ENCODE data around the gene PLEKHA7. TPM values are rescaled to one million over a fixed set of nuclear protein-coding genes. Genes with fewer than 3 reads are reported as not detected.

Gene PLEKHA7
- total RNA-seq, 1 experiment from 2014 or later, result 1.7 TPM

GRCh38 chr11:16774936-16775613 lies 239.1 kb downstream of the PLEKHA7 start:
- TF ChIP-seq CTCF (conservative IDR thresholded peaks at IDR 0.05; ENCODE audit: low read depth, low read length) (no peak), EZH2 (IDR thresholded peaks at IDR 0.05; ENCODE audit: borderline replicate concordance, low read depth, low read length, poor library complexity, severe bottlenecking) (no peak)
- Histone ChIP-seq H3K9me3 (ENCODE audit: low read depth, low read length, poor library complexity, severe bottlenecking) (no peaks in the 10 kb centered on the region), H3K4me3 (ENCODE audit: low read depth, low read length, poor library complexity, severe bottlenecking) (no peak overlapping the region), H3K36me3 (ENCODE audit: insufficient read depth, low read length, poor library complexity, severe bottlenecking) (no peaks in the 10 kb centered on the region), H3K4me1 (ENCODE audit: insufficient read depth, low read length, poor library complexity, severe bottlenecking) (peaks cover 10% of the 10 kb centered on the region), H3K27me3 (replicated peaks; ENCODE audit: insufficient read depth, low read depth, low read length, poor library complexity) (no peaks in the 10 kb centered on the region), H3K27ac (ENCODE audit: low read depth, low read length, poor library complexity, severe bottlenecking) (no peak overlapping the region)
- no TSS peak for BruUV-seq (replicated peaks)
- CTCF ChIA-PET, result interaction anchor here (1.3 kb wide), 1 partner anchor 10 kb away, joined by 4 read pairs; no protein-coding TSS in a partner anchor
- POLR2A ChIA-PET (ENCODE audit: low non-redundant PET), result no interaction called here
- DNase-seq (ENCODE audit: low spot score), result no peak
- intact Hi-C loops (cut with micrococcal nuclease; ENCODE audit: unreplicated experiment), result no loop called here

DNA sequence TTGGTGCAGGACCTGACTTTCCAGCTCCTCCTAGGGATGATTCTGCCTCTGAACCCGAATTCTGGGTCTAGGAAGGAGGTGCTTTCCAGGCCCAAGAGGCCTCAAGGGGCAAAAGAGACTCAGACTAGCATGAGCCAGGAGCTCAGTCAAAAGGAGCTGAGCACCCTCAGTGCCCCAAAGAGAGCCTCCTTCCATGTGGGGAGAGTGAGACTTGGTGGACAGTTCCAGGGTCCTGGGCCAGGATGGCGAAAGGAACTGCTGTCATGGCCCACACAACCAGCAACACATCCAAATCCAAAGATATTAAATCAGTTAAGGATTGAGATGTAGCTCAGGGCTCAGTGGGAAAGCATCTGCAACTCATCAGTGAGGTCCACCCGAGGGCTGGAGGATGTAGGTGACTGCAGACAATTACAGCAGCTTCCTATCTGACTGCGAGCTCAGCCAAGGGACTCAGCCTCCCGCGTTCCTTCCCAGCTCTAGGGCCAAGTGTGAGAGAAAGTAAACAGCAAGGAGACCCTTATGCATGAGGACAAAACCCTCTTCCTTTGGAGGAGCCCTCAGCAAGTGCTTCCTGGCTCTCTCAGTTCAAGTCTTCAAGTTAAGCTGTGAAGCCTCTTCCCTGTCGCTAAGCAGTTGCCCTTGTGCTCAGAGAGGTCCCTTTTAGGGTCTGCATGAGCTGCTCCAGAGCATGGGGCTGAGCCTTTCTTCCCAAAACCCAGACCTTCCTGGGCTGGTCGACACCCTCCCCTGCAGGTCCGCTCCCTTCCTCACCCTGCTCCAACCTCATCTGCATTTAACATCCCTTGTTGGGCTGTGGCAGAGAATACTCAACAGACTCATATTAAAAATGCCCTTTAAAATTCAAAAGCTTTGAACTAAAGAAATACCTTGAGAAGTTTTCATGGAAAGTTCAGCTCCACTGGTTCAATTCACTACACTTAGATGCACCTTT lies 240.0 kb downstream of the PLEKHA7 start:
- POLR2A ChIA-PET (ENCODE audit: low non-redundant PET), result no interaction called here
- H3K4me3 ChIP-seq (ENCODE audit: low read depth, low read length, poor library complexity, severe bottlenecking), result no peak overlapping the region
- no peaks in the 10 kb centered on the region for H3K9me3 ChIP-seq (ENCODE audit: low read depth, low read length, poor library complexity, severe bottlenecking)
- intact Hi-C loops (cut with micrococcal nuclease; ENCODE audit: unreplicated experiment), result no loop called here
- BruUV-seq (replicated peaks), result no TSS peak
- no peak overlapping the region for H3K27ac ChIP-seq (ENCODE audit: low read depth, low read length, poor library complexity, severe bottlenecking)
- no peak for DNase-seq (ENCODE audit: low spot score)
- CTCF ChIA-PET, result interaction anchor here (1.3 kb wide), 1 partner anchor 11 kb away, joined by 4 read pairs; no protein-coding TSS in a partner anchor
- TF ChIP-seq CTCF (conservative IDR thresholded peaks at IDR 0.05; ENCODE audit: low read depth, low read length), result no peak
- no peak for TF ChIP-seq EZH2 (IDR thresholded peaks at IDR 0.05; ENCODE audit: borderline replicate concordance, low read depth, low read length, poor library complexity, severe bottlenecking)
- H3K4me1 ChIP-seq (ENCODE audit: insufficient read depth, low read length, poor library complexity, severe bottlenecking), result peaks cover 10% of the 10 kb centered on the region
- no peaks in the 10 kb centered on the region for H3K27me3 ChIP-seq (replicated peaks; ENCODE audit: insufficient read depth, low read depth, low read length, poor library complexity)
- H3K36me3 ChIP-seq (ENCODE audit: insufficient read depth, low read length, poor library complexity, severe bottlenecking), result no peaks in the 10 kb centered on the region

DNA sequence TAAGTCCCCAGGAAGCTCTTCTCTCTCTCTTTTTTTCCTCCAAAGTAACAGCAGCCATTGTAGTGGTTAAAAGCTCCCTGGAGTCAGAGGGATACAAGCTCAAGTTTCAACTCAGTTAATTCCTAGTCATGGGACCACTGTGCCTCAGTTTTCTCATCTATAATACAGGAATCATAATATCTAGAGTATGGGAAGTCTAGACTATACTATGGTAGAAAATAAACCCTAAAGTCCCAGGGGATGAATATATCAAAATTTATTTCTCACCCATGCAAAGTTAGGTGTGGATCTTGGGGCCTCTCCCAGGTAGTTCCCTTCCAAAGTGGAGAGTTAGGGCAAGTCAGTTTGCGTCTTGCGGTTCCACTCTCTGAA lies 242.1 kb downstream of the PLEKHA7 start:
- Histone ChIP-seq H3K9me3 (ENCODE audit: low read depth, low read length, poor library complexity, severe bottlenecking) (no peaks in the 10 kb centered on the region), H3K4me1 (ENCODE audit: insufficient read depth, low read length, poor library complexity, severe bottlenecking) (peaks cover 8% of the 10 kb centered on the region), H3K27ac (ENCODE audit: low read depth, low read length, poor library complexity, severe bottlenecking) (no peak overlapping the region), H3K27me3 (replicated peaks; ENCODE audit: insufficient read depth, low read depth, low read length, poor library complexity) (no peaks in the 10 kb centered on the region), H3K36me3 (ENCODE audit: insufficient read depth, low read length, poor library complexity, severe bottlenecking) (no peaks in the 10 kb centered on the region), H3K4me3 (ENCODE audit: low read depth, low read length, poor library complexity, severe bottlenecking) (no peak overlapping the region)
- intact Hi-C loops (cut with micrococcal nuclease; ENCODE audit: unreplicated experiment), result no loop called here
- DNase-seq (ENCODE audit: low spot score), result no peak
- ChIA-PET CTCF (no interaction called here), POLR2A (ENCODE audit: low non-redundant PET) (no interaction called here)
- no TSS peak for BruUV-seq (replicated peaks)
- TF ChIP-seq EZH2 (IDR thresholded peaks at IDR 0.05; ENCODE audit: borderline replicate concordance, low read depth, low read length, poor library complexity, severe bottlenecking) (no peak), CTCF (conservative IDR thresholded peaks at IDR 0.05; ENCODE audit: low read depth, low read length) (no peak)
